GM12878 (cell line): ENCODE results near the gene CHIA. TPM values are rescaled to one million over a fixed set of nuclear protein-coding genes. Genes with fewer than 3 reads are reported as not detected.

Experiments
- ATAC-seq: fragments of 200-7000 bp; cut with Tn5 transposase; 3 replicates; pipeline ENCODE4 v1.9.1; 2020; ENCODE audit warnings: mild to moderate bottlenecking, moderate library complexity
- BruUV-seq: library from RNA; stranded (reverse); fragments of 400-500 nt; replicated peaks from 2 replicates; lab custom pipeline; 2021; lab: Mats Ljungman, UMichigan
- CTCF ChIA-PET: fragments of 300-600 bp; sonication (Branson Sonifier 250); formaldehyde crosslinking; extraction: SDS; loops from one replicate; lab custom pipeline; 2021; ENCODE audit warnings: inconsistent platforms; lab: Yijun Ruan, JAX
- POLR2A ChIA-PET: fragments of 350-600 bp; formaldehyde crosslinking; extraction: SDS; loops from one replicate; lab custom pipeline; 2021; ENCODE audit warnings: inconsistent platforms; lab: Charles Lee
- RAD21 ChIA-PET: fragments of 300-600 bp; sonication (Branson Sonifier 250); formaldehyde crosslinking; loops from one replicate; lab custom pipeline; 2023; ENCODE audit warnings: antibody characterized with exemption; ENCODE audit not compliant: unreplicated experiment; lab: Charles Lee
- SMC1A ChIA-PET: fragments of 300-600 bp; sonication (Branson Sonifier 250); formaldehyde crosslinking; loops from one replicate; lab custom pipeline; 2023; ENCODE audit not compliant: unreplicated experiment, uncharacterized antibody; lab: Charles Lee
- DNase-seq: peaks from one replicate; pipeline ENCODE4 v3.0.0-alpha.2; 2011; ENCODE audit warnings: low read depth, low spot score
- FAIRE-seq: peaks from 3 replicates; lab custom pipeline; 2011; peaks lifted over from hg19 to GRCh38; lab: Jason Lieb, UNC
- H2AFZ ChIP-seq: 2 replicates; pipeline ENCODE4 v1.6.0; 2011; ENCODE audit warnings: low read depth, low read length, control low read depth; ENCODE audit not compliant: control insufficient read depth
- H3K27ac ChIP-seq: 2 replicates; pipeline ENCODE4 v1.5.1; 2011; ENCODE audit warnings: control low read depth; ENCODE audit not compliant: control insufficient read depth, insufficient read depth
- H3K27me3 ChIP-seq, 2 experiments: replicated peaks in 1 of 2; 2 replicates each; pipeline versions ENCODE4 v1.6.0 to v1.6.1; 2011; ENCODE audit warnings: low read length in 1 of 2; ENCODE audit not compliant: control insufficient read depth in 2 of 2, insufficient read depth in 2 of 2
- H3K36me3 ChIP-seq, 2 experiments: 2 replicates each; pipeline ENCODE4 v1.5.1; 2011; ENCODE audit warnings: low read length in 1 of 2; ENCODE audit not compliant: control insufficient read depth in 2 of 2, insufficient read depth in 2 of 2
- H3K4me1 ChIP-seq: 2 replicates; pipeline ENCODE4 v1.6.1; 2011; ENCODE audit warnings: mild to moderate bottlenecking, low read length, moderate library complexity, mixed read lengths; ENCODE audit not compliant: control insufficient read depth, insufficient read depth
- H3K4me2 ChIP-seq: 2 replicates; pipeline ENCODE4 v1.6.0; 2011; ENCODE audit warnings: control low read depth; ENCODE audit not compliant: control insufficient read depth, insufficient read depth
- H3K4me3 ChIP-seq: fragments of 200-600 bp; sonication (generic); 2 replicates; pipeline ENCODE4 v1.5.1; 2016
- H3K79me2 ChIP-seq: 2 replicates; pipeline ENCODE4 v1.6.0; 2011; ENCODE audit warnings: low read length; ENCODE audit not compliant: control insufficient read depth, insufficient read depth
- H3K9ac ChIP-seq: 2 replicates; pipeline ENCODE4 v1.8.0; 2011; ENCODE audit warnings: low read length, control low read depth, mixed read lengths; ENCODE audit not compliant: control insufficient read depth, insufficient read depth
- H3K9me3 ChIP-seq: replicated peaks from 3 replicates; pipeline ENCODE4 v1.5.1; 2011; ENCODE audit warnings: mild to moderate bottlenecking, low read length; ENCODE audit not compliant: control insufficient read depth, insufficient read depth
- H4K20me1 ChIP-seq: 2 replicates; pipeline ENCODE4 v1.6.0; 2011; ENCODE audit not compliant: control insufficient read depth, insufficient read depth
- EED ChIP-seq: sonication (generic); IDR thresholded peaks from 2 replicates; pipeline ENCODE4 v1.6.1; 2016; ENCODE audit warnings: antibody characterized with exemption, low read depth
- ESRRA ChIP-seq: IDR thresholded peaks from 2 replicates; pipeline ENCODE4 v1.6.1; 2012; ENCODE audit warnings: mild to moderate bottlenecking, low read length, improper control_type of control experiment
- HDAC2 ChIP-seq: fragments of 200-600 bp; sonication (generic); IDR thresholded peaks from 2 replicates; pipeline ENCODE4 v1.6.1; 2017
- MEF2A ChIP-seq: IDR thresholded peaks from 2 replicates; pipeline ENCODE4 v1.6.1; 2011; ENCODE audit warnings: low read depth, mild to moderate bottlenecking, low read length, moderate library complexity; ENCODE audit not compliant: insufficient read depth
- MEF2B ChIP-seq: fragments of 450-650 bp; IDR thresholded peaks from 2 replicates; pipeline ENCODE4 v1.6.1; 2018; ENCODE audit warnings: mild to moderate bottlenecking, moderate library complexity; ENCODE audit not compliant: partially characterized antibody, poor library complexity, severe bottlenecking
- MYC ChIP-seq: IDR thresholded peaks from 2 replicates; pipeline ENCODE4 v1.6.1; 2011; ENCODE audit warnings: mild to moderate bottlenecking, low read length, moderate library complexity, inconsistent platforms; ENCODE audit not compliant: insufficient read depth, insufficient replicate concordance, insufficient read length, severe bottlenecking
- NFIC ChIP-seq: IDR thresholded peaks from 2 replicates; pipeline ENCODE4 v1.6.1; 2012; ENCODE audit warnings: low read depth, mild to moderate bottlenecking, inconsistent platforms, low read length, moderate library complexity
- PAX5 ChIP-seq: IDR thresholded peaks from 2 replicates; pipeline ENCODE4 v1.6.1; 2011; ENCODE audit warnings: low read depth, low read length, borderline replicate concordance
- RELB ChIP-seq: fragments of 450-650 bp; IDR thresholded peaks from 2 replicates; pipeline ENCODE4 v1.6.1; 2017; ENCODE audit warnings: low read depth, mild to moderate bottlenecking, moderate library complexity
- RUNX3 ChIP-seq: IDR thresholded peaks from 2 replicates; pipeline ENCODE4 v1.6.1; 2012; ENCODE audit warnings: low read length, inconsistent platforms
- SMARCA5 ChIP-seq: fragments of 450-650 bp; IDR thresholded peaks from 2 replicates; pipeline ENCODE4 v1.6.1; 2017; ENCODE audit warnings: mild to moderate bottlenecking
- WGBS: methylation state at CpG from one replicate; pipeline ENCODE4 v1.1.6; 2016; ENCODE audit warnings: low lambda C conversion rate; ENCODE audit not compliant: insufficient replicate concordance, insufficient coverage; ENCODE audit errors: missing lambda C conversion rate; 5-methylcytosine and 5-hydroxymethylcytosine counted together
- in situ Hi-C: fragments of 300-500 bp; cut with MboI; formaldehyde crosslinking; loops from 9 replicates; pipeline ENCODE4 v1.14.3; 2018; ENCODE audit warnings: mixed read lengths
- intact Hi-C: fragments of 100-400 bp; cut with micrococcal nuclease; formaldehyde crosslinking; loops from one replicate; pipeline ENCODE4 v1.14.2; 2022; ENCODE audit not compliant: unreplicated experiment
- polyA plus RNA-seq, 11 experiments: library from polyadenylated mRNA; depleted of rRNA in 4 of 11; unstranded in 6 of 11; stranded (reverse) in 5 of 11; fragments of >200 nt; fragmentation: Nextera tagmentation in 4 of 11; fragmentation: Illumina TruSeq in 1 of 11; extraction: Ambion mirVana in 4 of 11; extraction: Trizol in 1 of 11; gene quantifications; 1 replicate in 1 of 11; 2 replicates in 10 of 11; pipeline versions ENCODE4 v1.2.1 to v1.2.3, GENCODE V29; 2011 to 2016; ENCODE audit warnings: inconsistent platforms in 2 of 11, missing spikeins in 2 of 11, low read depth in 1 of 11
- total RNA-seq, 4 experiments: library from RNA; depleted of rRNA in 3 of 4; stranded (reverse); fragments of >200 nt in 3 of 4; fragmentation: Illumina TruSeq in 1 of 4; extraction: Trizol in 1 of 4; gene quantifications; 2 replicates each; pipeline versions ENCODE4 v1.2.1 to v1.2.3, GENCODE V29; 2013 to 2021

Gene CHIA
- total and polyA plus RNA-seq, 10 of the 15 experiments (the other 5 are each of a cell fraction or from before 2014, with no cell fraction given) = 0.21 TPM; not detected in 9

GRCh38 chr1:111275079-111275478 is 15.6 kb upstream of the CHIA start:
- in situ Hi-C loops = no loop called here
- peak; percentile 51 for TF ChIP-seq RUNX3
- 0 out of 2 replicates have a peak, but pooled peaks have one; percentile 39 for TF ChIP-seq NFIC
- TF ChIP-seq EED = 0 out of 2 replicates have a peak, but pooled peaks have one; percentile 11
- TF ChIP-seq HDAC2 = no peak
- Histone ChIP-seq H3K9ac (no peak overlapping the region), H3K4me3 (no peak overlapping the region), H4K20me1 (no peaks in the 10 kb centered on the region), H3K27me3 (peaks cover 0 to 1% of the 10 kb centered on the region in 2 experiments; a peak in 2 of 4 replicates), H3K36me3 (no peaks in the 10 kb centered on the region), H3K27ac (0 out of 2 replicates have a peak overlapping the region, but pooled peaks have one; percentile 20), H2AFZ (peak overlapping the region; percentile 42), H3K4me2 (peak overlapping the region; percentile 52; the same call in 1 of the 2 replicates), H3K9me3 (peaks cover 4% of the 10 kb centered on the region; the same call in 2 of the 3 replicates), H3K4me1 (peaks cover 4% of the 10 kb centered on the region), H3K79me2 (no peaks in the 10 kb centered on the region)
- SMC1A ChIA-PET = interaction anchor here (1.4 kb wide), 1 partner anchor 21 kb away, joined by 3 read pairs; no protein-coding TSS in a partner anchor
- intact Hi-C loops = no loop called here
- peak; percentile 18; the same call in 1 of the 3 replicates for ATAC-seq
- CTCF ChIA-PET = interaction anchor here (0.9 to 1.2 kb wide), 2 partner anchors 9 to 244 kb away, joined by 3 to 4 read pairs; no protein-coding TSS in a partner anchor
- FAIRE-seq = peak; percentile 49
- POLR2A ChIA-PET = no interaction called here
- RAD21 ChIA-PET = interaction anchor here (1.1 kb wide), 1 partner anchor 52 kb away, joined by 3 read pairs; no protein-coding TSS in a partner anchor
- no peak for DNase-seq
- WGBS = 6% methylated on average over 1 of the region's 1 CpG
- BruUV-seq = no TSS peak

DNA sequence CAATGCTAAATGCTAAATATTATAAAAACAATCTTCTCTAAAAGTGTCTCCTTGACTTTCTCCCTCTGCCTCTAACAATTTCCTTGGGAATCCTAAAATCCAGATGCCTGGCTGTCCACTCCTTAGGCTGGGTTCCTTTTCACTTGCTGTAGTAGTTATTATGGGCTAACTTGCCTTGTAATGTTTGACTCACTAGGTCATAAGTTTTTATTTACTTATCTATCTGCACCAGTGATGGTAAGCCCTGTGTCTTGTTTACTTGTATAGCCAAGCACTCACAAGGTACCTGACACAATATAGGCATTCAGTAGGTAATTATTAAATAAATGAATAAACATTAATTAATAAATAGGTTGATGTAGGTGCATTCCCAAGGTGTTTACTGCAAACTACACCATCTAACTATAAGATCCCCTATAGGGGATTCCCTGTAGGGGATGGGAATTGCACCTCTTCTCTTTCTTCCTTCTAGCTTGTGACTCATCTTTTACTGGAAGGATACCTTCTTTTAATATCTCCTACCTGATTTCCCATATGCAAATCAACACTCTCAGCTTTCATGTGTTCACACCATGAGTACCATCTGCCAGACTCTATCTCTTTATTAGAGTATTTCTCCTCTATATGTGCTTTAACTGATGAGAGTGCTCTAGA is 14.7 kb upstream of the CHIA start:
- no peak overlapping the region for H3K9ac ChIP-seq
- no peaks in the 10 kb centered on the region for H3K79me2 ChIP-seq
- FAIRE-seq (no peak), DNase-seq (no peak), ATAC-seq (no peak)
- H3K27ac ChIP-seq = no peak overlapping the region
- POLR2A ChIA-PET = interaction anchor here (0.6 kb wide), 1 partner anchor 35 kb away, joined by 3 read pairs; no protein-coding TSS in a partner anchor
- H3K9me3 ChIP-seq = peaks cover 3% of the 10 kb centered on the region; the same call in 2 of the 3 replicates
- RAD21 ChIA-PET = no interaction called here
- intact Hi-C loops = no loop called here
- CTCF ChIA-PET = interaction anchor here (0.9 kb wide), 1 partner anchor 244 kb away, joined by 4 read pairs; no protein-coding TSS in a partner anchor
- no peak overlapping the region for H2AFZ ChIP-seq
- H4K20me1 ChIP-seq = no peaks in the 10 kb centered on the region
- no TSS peak for BruUV-seq
- H3K4me1 ChIP-seq = peaks cover 4% of the 10 kb centered on the region
- no peak overlapping the region for H3K4me3 ChIP-seq
- H3K4me2 ChIP-seq = no peak overlapping the region
- in situ Hi-C loops = no loop called here
- SMC1A ChIA-PET = no interaction called here
- peaks cover 0 to under 1% of the 10 kb centered on the region in 2 experiments; a peak in 2 of 4 replicates for H3K27me3 ChIP-seq
- no peaks in the 10 kb centered on the region for H3K36me3 ChIP-seq
- TF ChIP-seq MYC (no peak), ESRRA (no peak), MEF2A (no peak), SMARCA5 (no peak), RELB (no peak), MEF2B (no peak), PAX5 (no peak)
